HepG2 (cell line): ENCODE results near the gene BMPR2. TPM values are rescaled to one million over a fixed set of nuclear protein-coding genes. Genes with fewer than 3 reads are reported as not detected.

Source experiments
- BHLHE40 ChIP-seq: IDR thresholded peaks from 2 replicates; pipeline ENCODE4 v1.6.1; 2011; ENCODE audit warnings: low read length, improper control_type of control experiment
- FOXJ3 ChIP-seq: sonication (generic); formaldehyde crosslinking; IDR thresholded peaks from 2 replicates; pipeline ENCODE4 v1.4.0; 2020; ENCODE audit warnings: missing genetic modification reagents, mild to moderate bottlenecking, borderline replicate concordance
- HOXA9 ChIP-seq: sonication (generic); formaldehyde crosslinking; IDR thresholded peaks from 2 replicates; pipeline ENCODE4 v1.8.1; 2022; ENCODE audit warnings: missing genetic modification reagents, mild to moderate bottlenecking, moderate library complexity, borderline replicate concordance
- JUN ChIP-seq: sonication (generic); formaldehyde crosslinking; IDR thresholded peaks from 2 replicates; pipeline ENCODE4 v1.4.0; 2020; ENCODE audit warnings: mild to moderate bottlenecking, missing genetic modification reagents
- MAZ ChIP-seq, 2 experiments: sonication (generic) in 1 of 2; formaldehyde crosslinking in 1 of 2; IDR thresholded peaks; 2 replicates each; pipeline versions ENCODE4 v1.5.0 to v1.6.1; 2012 to 2020; ENCODE audit warnings: low read depth in 2 of 2, mild to moderate bottlenecking in 2 of 2, borderline replicate concordance in 1 of 2, improper control_type of control experiment in 1 of 2, low read length in 1 of 2, missing genetic modification reagents in 1 of 2, moderate library complexity in 1 of 2
- POGK ChIP-seq: sonication (generic); formaldehyde crosslinking; conservative IDR thresholded peaks from 2 replicates; pipeline ENCODE4 v1.8.0; 2022; ENCODE audit warnings: mild to moderate bottlenecking, moderate library complexity, missing genetic modification reagents
- SP5 ChIP-seq: IDR thresholded peaks from 2 replicates; pipeline ENCODE4 v1.6.1; 2016; ENCODE audit warnings: low read depth, borderline replicate concordance
- ZNF451 ChIP-seq: sonication (generic); formaldehyde crosslinking; IDR thresholded peaks from 2 replicates; pipeline ENCODE4 v1.5.0; 2020; ENCODE audit warnings: mild to moderate bottlenecking, missing genetic modification reagents
- ZNF460 ChIP-seq: sonication (generic); formaldehyde crosslinking; IDR thresholded peaks from 2 replicates; pipeline ENCODE4 v1.5.1; 2020; ENCODE audit warnings: missing genetic modification reagents, mild to moderate bottlenecking, borderline replicate concordance
- ZNF609 ChIP-seq: sonication (generic); formaldehyde crosslinking; IDR thresholded peaks from 2 replicates; pipeline ENCODE4 v1.4.0; 2020; ENCODE audit warnings: mild to moderate bottlenecking, missing genetic modification reagents, borderline replicate concordance
- ZNF670 ChIP-seq: sonication (generic); formaldehyde crosslinking; IDR thresholded peaks from 2 replicates; pipeline ENCODE4 v1.8.0; 2022; ENCODE audit warnings: mild to moderate bottlenecking, missing genetic modification reagents, borderline replicate concordance
- ZNF792 ChIP-seq: IDR thresholded peaks from 2 replicates; pipeline ENCODE4 v1.6.1; 2016
- polyA plus RNA-seq, 8 experiments: library from polyadenylated mRNA; depleted of rRNA in 3 of 8; stranded (reverse) in 7 of 8; unstranded in 1 of 8; fragments of >200 nt; fragmentation: Illumina TruSeq in 4 of 8; extraction: Trizol in 4 of 8; gene quantifications; 2 replicates each; pipeline versions ENCODE4 v1.2.1 to v1.2.3, GENCODE V29; 2011 to 2016; ENCODE audit warnings: low read depth in 4 of 8, missing spikeins in 1 of 8, mixed read lengths in 1 of 8; ENCODE audit not compliant: insufficient read depth in 1 of 8
- total RNA-seq, 5 experiments: library from RNA; depleted of rRNA; stranded (reverse); fragments of >200 nt; fragmentation: Illumina TruSeq; extraction: Trizol; gene quantifications; 2 replicates each; pipeline ENCODE4 v1.2.3, GENCODE V29; 2016; ENCODE audit warnings: low read depth in 1 of 5
- TF ChIP-seq, protein P1 (sequence below): sonication (generic); formaldehyde crosslinking; IDR thresholded peaks from 2 replicates; pipeline ENCODE4 v1.4.0; 2020; ENCODE audit warnings: missing genetic modification reagents, borderline replicate concordance
- TF ChIP-seq, protein P2 (sequence below): sonication (generic); formaldehyde crosslinking; IDR thresholded peaks from 2 replicates; pipeline ENCODE4 v1.5.0; 2020; ENCODE audit warnings: mild to moderate bottlenecking, missing genetic modification reagents, borderline replicate concordance

Gene BMPR2
- total and polyA plus RNA-seq, 2 of the 13 experiments (the other 11 are each of a cell fraction or from before 2014, with no cell fraction given), result 5.5 to 10.3 TPM

DNA sequence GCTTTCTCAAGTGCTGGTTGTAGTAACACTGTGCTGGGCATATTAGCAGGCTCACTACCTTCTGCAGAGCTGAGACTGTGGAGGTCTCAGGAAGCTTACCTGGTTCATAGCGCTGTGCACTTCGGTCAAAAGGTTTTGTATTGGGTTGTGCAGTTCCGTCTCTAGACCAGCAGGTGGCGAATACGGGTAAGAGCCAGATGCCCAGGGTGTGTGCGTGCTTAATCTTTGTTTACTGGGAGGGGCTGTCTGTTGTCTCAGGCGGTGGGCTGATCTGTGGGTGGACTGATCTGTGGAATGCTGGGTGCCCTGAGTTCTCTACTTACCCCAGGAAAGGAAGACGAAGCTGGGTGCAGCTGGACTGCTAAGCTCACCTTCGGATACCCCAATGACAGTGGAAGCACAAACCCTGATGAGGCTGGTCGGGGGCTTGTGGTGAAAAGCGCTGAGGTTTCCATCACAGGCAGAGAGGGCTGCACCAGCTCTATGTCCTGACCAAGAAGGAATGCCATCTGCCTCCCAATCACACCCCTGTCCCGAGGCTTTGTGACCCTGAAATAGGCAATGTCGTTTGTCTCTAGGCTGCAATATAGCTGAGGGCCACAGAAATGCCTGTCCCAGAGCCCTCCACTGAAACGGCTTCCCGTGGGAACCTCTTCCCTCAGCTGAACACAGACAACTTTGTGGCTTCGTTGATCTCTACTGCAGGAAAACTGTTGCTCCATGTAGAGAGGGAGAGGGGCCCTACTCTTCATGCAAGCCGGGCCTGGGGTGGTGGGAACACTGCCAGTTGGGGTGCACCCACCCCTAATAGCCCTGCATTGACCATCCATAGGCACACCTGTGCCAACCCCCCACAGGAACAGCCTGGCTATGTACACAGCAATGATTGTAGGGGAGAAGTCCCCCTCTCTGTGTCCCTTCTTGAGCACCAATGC lies 212.8 kb downstream of the BMPR2 start (continued):
- TF ChIP-seq HOXA9 (CRISPR knock-in tag) (no peak), POGK (CRISPR knock-in tag) (no peak), ZNF451 (0 out of 2 replicates have a peak, but pooled peaks have one; percentile 38), ZNF609 (CRISPR knock-in tag) (0 out of 2 replicates have a peak, but pooled peaks have one; percentile 41), JUN (CRISPR knock-in tag) (no peak), ZNF792 (peak; percentile 58; the same call in 1 of the 2 replicates), FOXJ3 (peak; percentile 75; the same call in 1 of the 2 replicates), MAZ (IDR thresholded peaks at IDR 0.05; ENCODE audit: borderline replicate concordance, low read depth, low read length) (no peak), MAZ (CRISPR knock-in tag; IDR thresholded peaks at IDR 0.05; ENCODE audit: low read depth) (peak; percentile 52), ZNF670 (CRISPR knock-in tag) (no peak), BHLHE40 (peak; percentile 57), ZNF460 (CRISPR knock-in tag) (no peak), SP5 (CRISPR knock-in tag) (peak; percentile 95)
- TF ChIP-seq, protein P1, sequence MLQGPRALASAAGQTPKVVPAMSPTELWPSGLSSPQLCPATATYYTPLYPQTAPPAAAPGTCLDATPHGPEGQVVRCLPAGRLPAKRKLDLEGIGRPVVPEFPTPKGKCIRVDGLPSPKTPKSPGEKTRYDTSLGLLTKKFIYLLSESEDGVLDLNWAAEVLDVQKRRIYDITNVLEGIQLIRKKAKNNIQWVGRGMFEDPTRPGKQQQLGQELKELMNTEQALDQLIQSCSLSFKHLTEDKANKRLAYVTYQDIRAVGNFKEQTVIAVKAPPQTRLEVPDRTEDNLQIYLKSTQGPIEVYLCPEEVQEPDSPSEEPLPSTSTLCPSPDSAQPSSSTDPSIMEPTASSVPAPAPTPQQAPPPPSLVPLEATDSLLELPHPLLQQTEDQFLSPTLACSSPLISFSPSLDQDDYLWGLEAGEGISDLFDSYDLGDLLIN, result no peak
- TF ChIP-seq, protein P2, sequence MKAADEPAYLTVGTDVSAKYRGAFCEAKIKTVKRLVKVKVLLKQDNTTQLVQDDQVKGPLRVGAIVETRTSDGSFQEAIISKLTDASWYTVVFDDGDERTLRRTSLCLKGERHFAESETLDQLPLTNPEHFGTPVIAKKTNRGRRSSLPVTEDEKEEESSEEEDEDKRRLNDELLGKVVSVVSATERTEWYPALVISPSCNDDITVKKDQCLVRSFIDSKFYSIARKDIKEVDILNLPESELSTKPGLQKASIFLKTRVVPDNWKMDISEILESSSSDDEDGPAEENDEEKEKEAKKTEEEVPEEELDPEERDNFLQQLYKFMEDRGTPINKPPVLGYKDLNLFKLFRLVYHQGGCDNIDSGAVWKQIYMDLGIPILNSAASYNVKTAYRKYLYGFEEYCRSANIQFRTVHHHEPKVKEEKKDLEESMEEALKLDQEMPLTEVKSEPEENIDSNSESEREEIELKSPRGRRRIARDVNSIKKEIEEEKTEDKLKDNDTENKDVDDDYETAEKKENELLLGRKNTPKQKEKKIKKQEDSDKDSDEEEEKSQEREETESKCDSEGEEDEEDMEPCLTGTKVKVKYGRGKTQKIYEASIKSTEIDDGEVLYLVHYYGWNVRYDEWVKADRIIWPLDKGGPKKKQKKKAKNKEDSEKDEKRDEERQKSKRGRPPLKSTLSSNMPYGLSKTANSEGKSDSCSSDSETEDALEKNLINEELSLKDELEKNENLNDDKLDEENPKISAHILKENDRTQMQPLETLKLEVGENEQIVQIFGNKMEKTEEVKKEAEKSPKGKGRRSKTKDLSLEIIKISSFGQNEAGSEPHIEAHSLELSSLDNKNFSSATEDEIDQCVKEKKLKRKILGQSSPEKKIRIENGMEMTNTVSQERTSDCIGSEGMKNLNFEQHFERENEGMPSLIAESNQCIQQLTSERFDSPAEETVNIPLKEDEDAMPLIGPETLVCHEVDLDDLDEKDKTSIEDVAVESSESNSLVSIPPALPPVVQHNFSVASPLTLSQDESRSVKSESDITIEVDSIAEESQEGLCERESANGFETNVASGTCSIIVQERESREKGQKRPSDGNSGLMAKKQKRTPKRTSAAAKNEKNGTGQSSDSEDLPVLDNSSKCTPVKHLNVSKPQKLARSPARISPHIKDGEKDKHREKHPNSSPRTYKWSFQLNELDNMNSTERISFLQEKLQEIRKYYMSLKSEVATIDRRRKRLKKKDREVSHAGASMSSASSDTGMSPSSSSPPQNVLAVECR, result peak; percentile 71; the same call in 1 of the 2 replicates
